WTC11 (cell line): Measurements from ENCODE around the gene USP37. TPM values are rescaled to one million over a fixed set of nuclear protein-coding genes. Genes with fewer than 3 reads are reported as not detected.

Experiments
- ATAC-seq: fragments of 200-7000 bp; cut with Tn5 transposase; 2 replicates; pipeline ENCODE4 v1.10.0; 2021; ENCODE audit warnings: mild to moderate bottlenecking, moderate library complexity
- CTCF ChIA-PET: fragments of 300-600 bp; sonication (Branson Sonifier 250); formaldehyde crosslinking; loops from one replicate; lab custom pipeline; 2021; ENCODE audit warnings: antibody characterized with exemption; lab: Charles Lee
- POLR2A ChIA-PET: fragments of 350-600 bp; sonication (Branson Sonifier 250); formaldehyde crosslinking; loops from one replicate; lab custom pipeline; 2021; ENCODE audit warnings: antibody characterized with exemption; lab: Charles Lee
- DNase-seq: peaks from one replicate; pipeline ENCODE4 v3.0.0; 2021; ENCODE audit warnings: low spot score
- H3K27ac Mint-ChIP-seq: 2 replicates; pipeline ENCODE4 v1.8.0; 2021; ENCODE audit warnings: mixed read lengths
- H3K27me3 Mint-ChIP-seq: 2 replicates; pipeline ENCODE4 v1.8.0; 2021; ENCODE audit warnings: low read depth, mild to moderate bottlenecking, moderate library complexity, mixed read lengths
- H3K36me3 Mint-ChIP-seq: 2 replicates; pipeline ENCODE4 v1.8.0; 2021; ENCODE audit warnings: mixed read lengths
- H3K4me1 Mint-ChIP-seq: 2 replicates; pipeline ENCODE4 v1.8.0; 2022; ENCODE audit warnings: mixed read lengths
- H3K4me3 Mint-ChIP-seq: 2 replicates; pipeline ENCODE4 v1.8.0; 2021; ENCODE audit warnings: mild to moderate bottlenecking, moderate library complexity, mixed read lengths
- H3K9me3 Mint-ChIP-seq: 2 replicates; pipeline ENCODE4 v1.8.0; 2021; ENCODE audit warnings: mixed read lengths
- CREB1 ChIP-seq: sonication (generic); formaldehyde crosslinking; IDR thresholded peaks from 2 replicates; pipeline ENCODE4 v1.8.0; 2023; ENCODE audit warnings: mild to moderate bottlenecking, missing genetic modification reagents
- EMX1 ChIP-seq: fragments of 250-450 bp; sonication (Bioruptor Pico); IDR thresholded peaks from 2 replicates; pipeline ENCODE4 v1.8.0; 2021; ENCODE audit warnings: mild to moderate bottlenecking
- FOXP1 ChIP-seq: sonication (generic); formaldehyde crosslinking; IDR thresholded peaks from 2 replicates; pipeline ENCODE4 v1.8.0; 2022; ENCODE audit warnings: missing genetic modification reagents, mild to moderate bottlenecking, moderate library complexity, borderline replicate concordance
- GRHL2 ChIP-seq: fragments of 250-450 bp; sonication (Bioruptor Pico); IDR thresholded peaks from 2 replicates; pipeline ENCODE4 v1.8.0; 2022; ENCODE audit warnings: mild to moderate bottlenecking, moderate library complexity; ENCODE audit not compliant: insufficient replicate concordance, severe bottlenecking
- GTF2I ChIP-seq: fragments of 250-450 bp; sonication (Bioruptor Pico); conservative IDR thresholded peaks from 2 replicates; pipeline ENCODE4 v1.4.0; 2021; ENCODE audit warnings: mild to moderate bottlenecking
- IRF2 ChIP-seq: sonication (generic); formaldehyde crosslinking; IDR thresholded peaks from 2 replicates; pipeline ENCODE4 v1.8.0; 2022; ENCODE audit warnings: low read depth, missing genetic modification reagents, borderline replicate concordance
- KAT7 ChIP-seq: sonication (generic); formaldehyde crosslinking; IDR thresholded peaks from 2 replicates; pipeline ENCODE4 v1.8.1; 2023; ENCODE audit warnings: missing genetic modification reagents, mild to moderate bottlenecking, borderline replicate concordance
- NR1H2 ChIP-seq: sonication (generic); formaldehyde crosslinking; IDR thresholded peaks from 2 replicates; pipeline ENCODE4 v1.9.0; 2021; ENCODE audit warnings: mild to moderate bottlenecking, moderate library complexity, missing genetic modification reagents
- NR3C1 ChIP-seq: sonication (generic); formaldehyde crosslinking; conservative IDR thresholded peaks from 2 replicates; pipeline ENCODE4 v1.8.1; 2023; ENCODE audit warnings: low read depth, mild to moderate bottlenecking, missing genetic modification reagents
- RORB ChIP-seq: fragments of 250-450 bp; sonication (Bioruptor Pico); IDR thresholded peaks from 2 replicates; pipeline ENCODE4 v1.9.0; 2021; ENCODE audit warnings: mild to moderate bottlenecking
- SP1 ChIP-seq: sonication (generic); formaldehyde crosslinking; conservative IDR thresholded peaks from 2 replicates; pipeline ENCODE4 v1.8.1; 2022; ENCODE audit warnings: missing genetic modification reagents
- ZNF121 ChIP-seq: sonication (generic); formaldehyde crosslinking; IDR thresholded peaks from 2 replicates; pipeline ENCODE4 v1.8.0; 2023; ENCODE audit warnings: missing genetic modification reagents
- ZNF138 ChIP-seq: sonication (generic); formaldehyde crosslinking; conservative IDR thresholded peaks from 2 replicates; pipeline ENCODE4 v1.8.1; 2022; ENCODE audit warnings: mild to moderate bottlenecking, moderate library complexity, missing genetic modification reagents
- total RNA-seq: library from RNA; stranded (reverse); gene quantifications from 3 replicates; pipeline ENCODE4 v1.2.3, GENCODE V29; 2021
- TF ChIP-seq, protein P1 (sequence below): sonication (generic); formaldehyde crosslinking; IDR thresholded peaks from 2 replicates; pipeline ENCODE4 v1.8.1; 2023; ENCODE audit warnings: mild to moderate bottlenecking, missing genetic modification reagents
- TF ChIP-seq, protein P2 (sequence below): sonication (generic); formaldehyde crosslinking; IDR thresholded peaks from 2 replicates; pipeline ENCODE4 v1.8.1; 2023; ENCODE audit warnings: mild to moderate bottlenecking, missing genetic modification reagents, moderate library complexity
- TF ChIP-seq, protein P3 (sequence below): fragments of 250-450 bp; sonication (Bioruptor Pico); IDR thresholded peaks from 2 replicates; pipeline ENCODE4 v1.9.0; 2021; ENCODE audit warnings: mild to moderate bottlenecking, borderline replicate concordance
- TF ChIP-seq, protein P4 (sequence below): fragments of 250-450 bp; sonication (Bioruptor Pico); IDR thresholded peaks from 2 replicates; pipeline ENCODE4 v1.9.0; 2021; ENCODE audit warnings: mild to moderate bottlenecking
- TF ChIP-seq, protein P5 (sequence below): sonication (generic); formaldehyde crosslinking; IDR thresholded peaks from 2 replicates; pipeline ENCODE4 v1.8.0; 2023; ENCODE audit warnings: missing genetic modification reagents
- TF ChIP-seq, protein P6 (sequence below): sonication (generic); formaldehyde crosslinking; conservative IDR thresholded peaks from 2 replicates; pipeline ENCODE4 v1.8.1; 2022; ENCODE audit warnings: mild to moderate bottlenecking, missing genetic modification reagents

USP37 gene
- total RNA-seq, 1 experiment from 2014 or later = 21.6 TPM

DNA sequence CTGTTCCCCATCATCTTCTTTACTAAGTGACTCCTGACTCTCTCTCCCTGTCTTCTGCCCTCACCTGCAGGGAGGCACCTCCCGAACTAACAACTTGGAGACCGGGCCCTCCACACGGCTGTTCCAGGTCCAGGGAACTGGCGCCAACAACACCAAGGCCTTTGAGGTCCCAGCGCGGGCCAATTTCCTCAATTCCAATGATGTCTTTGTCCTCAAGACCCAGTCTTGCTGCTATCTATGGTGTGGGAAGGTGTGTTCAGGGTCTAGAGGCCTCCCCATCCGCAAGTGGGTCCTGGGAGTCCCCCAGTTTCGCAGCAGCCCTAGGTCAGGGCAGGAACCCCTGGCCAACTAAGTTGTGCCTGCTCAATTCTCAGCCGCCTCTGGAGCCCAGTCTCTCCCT is 133.7 kb downstream of the USP37 start:
- H3K27me3 Mint-ChIP-seq = no peaks in the 10 kb centered on the region

More for the DNA sequence above, 133.7 kb downstream of the USP37 start:
- Mint-ChIP-seq H3K4me3 (no peak overlapping the region), H3K4me1 (no peaks in the 10 kb centered on the region), H3K27ac (no peak overlapping the region), H3K9me3 (no peaks in the 10 kb centered on the region), H3K36me3 (no peaks in the 10 kb centered on the region)
- DNase-seq = no peak
- CTCF ChIA-PET = no interaction called here
- no peak for ATAC-seq
- TF ChIP-seq, protein P1, sequence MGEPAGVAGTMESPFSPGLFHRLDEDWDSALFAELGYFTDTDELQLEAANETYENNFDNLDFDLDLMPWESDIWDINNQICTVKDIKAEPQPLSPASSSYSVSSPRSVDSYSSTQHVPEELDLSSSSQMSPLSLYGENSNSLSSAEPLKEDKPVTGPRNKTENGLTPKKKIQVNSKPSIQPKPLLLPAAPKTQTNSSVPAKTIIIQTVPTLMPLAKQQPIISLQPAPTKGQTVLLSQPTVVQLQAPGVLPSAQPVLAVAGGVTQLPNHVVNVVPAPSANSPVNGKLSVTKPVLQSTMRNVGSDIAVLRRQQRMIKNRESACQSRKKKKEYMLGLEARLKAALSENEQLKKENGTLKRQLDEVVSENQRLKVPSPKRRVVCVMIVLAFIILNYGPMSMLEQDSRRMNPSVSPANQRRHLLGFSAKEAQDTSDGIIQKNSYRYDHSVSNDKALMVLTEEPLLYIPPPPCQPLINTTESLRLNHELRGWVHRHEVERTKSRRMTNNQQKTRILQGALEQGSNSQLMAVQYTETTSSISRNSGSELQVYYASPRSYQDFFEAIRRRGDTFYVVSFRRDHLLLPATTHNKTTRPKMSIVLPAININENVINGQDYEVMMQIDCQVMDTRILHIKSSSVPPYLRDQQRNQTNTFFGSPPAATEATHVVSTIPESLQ = no peak
- TF ChIP-seq, protein P2, sequence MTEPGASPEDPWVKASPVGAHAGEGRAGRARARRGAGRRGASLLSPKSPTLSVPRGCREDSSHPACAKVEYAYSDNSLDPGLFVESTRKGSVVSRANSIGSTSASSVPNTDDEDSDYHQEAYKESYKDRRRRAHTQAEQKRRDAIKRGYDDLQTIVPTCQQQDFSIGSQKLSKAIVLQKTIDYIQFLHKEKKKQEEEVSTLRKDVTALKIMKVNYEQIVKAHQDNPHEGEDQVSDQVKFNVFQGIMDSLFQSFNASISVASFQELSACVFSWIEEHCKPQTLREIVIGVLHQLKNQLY (CRISPR knock-in tag) = no peak
- TF ChIP-seq IRF2 (CRISPR knock-in tag) = no peak
- TF ChIP-seq, protein P3, sequence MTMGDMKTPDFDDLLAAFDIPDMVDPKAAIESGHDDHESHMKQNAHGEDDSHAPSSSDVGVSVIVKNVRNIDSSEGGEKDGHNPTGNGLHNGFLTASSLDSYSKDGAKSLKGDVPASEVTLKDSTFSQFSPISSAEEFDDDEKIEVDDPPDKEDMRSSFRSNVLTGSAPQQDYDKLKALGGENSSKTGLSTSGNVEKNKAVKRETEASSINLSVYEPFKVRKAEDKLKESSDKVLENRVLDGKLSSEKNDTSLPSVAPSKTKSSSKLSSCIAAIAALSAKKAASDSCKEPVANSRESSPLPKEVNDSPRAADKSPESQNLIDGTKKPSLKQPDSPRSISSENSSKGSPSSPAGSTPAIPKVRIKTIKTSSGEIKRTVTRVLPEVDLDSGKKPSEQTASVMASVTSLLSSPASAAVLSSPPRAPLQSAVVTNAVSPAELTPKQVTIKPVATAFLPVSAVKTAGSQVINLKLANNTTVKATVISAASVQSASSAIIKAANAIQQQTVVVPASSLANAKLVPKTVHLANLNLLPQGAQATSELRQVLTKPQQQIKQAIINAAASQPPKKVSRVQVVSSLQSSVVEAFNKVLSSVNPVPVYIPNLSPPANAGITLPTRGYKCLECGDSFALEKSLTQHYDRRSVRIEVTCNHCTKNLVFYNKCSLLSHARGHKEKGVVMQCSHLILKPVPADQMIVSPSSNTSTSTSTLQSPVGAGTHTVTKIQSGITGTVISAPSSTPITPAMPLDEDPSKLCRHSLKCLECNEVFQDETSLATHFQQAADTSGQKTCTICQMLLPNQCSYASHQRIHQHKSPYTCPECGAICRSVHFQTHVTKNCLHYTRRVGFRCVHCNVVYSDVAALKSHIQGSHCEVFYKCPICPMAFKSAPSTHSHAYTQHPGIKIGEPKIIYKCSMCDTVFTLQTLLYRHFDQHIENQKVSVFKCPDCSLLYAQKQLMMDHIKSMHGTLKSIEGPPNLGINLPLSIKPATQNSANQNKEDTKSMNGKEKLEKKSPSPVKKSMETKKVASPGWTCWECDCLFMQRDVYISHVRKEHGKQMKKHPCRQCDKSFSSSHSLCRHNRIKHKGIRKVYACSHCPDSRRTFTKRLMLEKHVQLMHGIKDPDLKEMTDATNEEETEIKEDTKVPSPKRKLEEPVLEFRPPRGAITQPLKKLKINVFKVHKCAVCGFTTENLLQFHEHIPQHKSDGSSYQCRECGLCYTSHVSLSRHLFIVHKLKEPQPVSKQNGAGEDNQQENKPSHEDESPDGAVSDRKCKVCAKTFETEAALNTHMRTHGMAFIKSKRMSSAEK (CRISPR knock-in tag) = no peak
- TF ChIP-seq SP1 (CRISPR knock-in tag) = no peak
- TF ChIP-seq EMX1 (CRISPR knock-in tag) = no peak
- no peak for TF ChIP-seq NR3C1 (CRISPR knock-in tag)
- TF ChIP-seq, protein P4, sequence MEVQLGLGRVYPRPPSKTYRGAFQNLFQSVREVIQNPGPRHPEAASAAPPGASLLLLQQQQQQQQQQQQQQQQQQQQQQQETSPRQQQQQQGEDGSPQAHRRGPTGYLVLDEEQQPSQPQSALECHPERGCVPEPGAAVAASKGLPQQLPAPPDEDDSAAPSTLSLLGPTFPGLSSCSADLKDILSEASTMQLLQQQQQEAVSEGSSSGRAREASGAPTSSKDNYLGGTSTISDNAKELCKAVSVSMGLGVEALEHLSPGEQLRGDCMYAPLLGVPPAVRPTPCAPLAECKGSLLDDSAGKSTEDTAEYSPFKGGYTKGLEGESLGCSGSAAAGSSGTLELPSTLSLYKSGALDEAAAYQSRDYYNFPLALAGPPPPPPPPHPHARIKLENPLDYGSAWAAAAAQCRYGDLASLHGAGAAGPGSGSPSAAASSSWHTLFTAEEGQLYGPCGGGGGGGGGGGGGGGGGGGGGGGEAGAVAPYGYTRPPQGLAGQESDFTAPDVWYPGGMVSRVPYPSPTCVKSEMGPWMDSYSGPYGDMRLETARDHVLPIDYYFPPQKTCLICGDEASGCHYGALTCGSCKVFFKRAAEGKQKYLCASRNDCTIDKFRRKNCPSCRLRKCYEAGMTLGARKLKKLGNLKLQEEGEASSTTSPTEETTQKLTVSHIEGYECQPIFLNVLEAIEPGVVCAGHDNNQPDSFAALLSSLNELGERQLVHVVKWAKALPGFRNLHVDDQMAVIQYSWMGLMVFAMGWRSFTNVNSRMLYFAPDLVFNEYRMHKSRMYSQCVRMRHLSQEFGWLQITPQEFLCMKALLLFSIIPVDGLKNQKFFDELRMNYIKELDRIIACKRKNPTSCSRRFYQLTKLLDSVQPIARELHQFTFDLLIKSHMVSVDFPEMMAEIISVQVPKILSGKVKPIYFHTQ (CRISPR knock-in tag) = no peak
- TF ChIP-seq ZNF121 (CRISPR knock-in tag) = no peak
- no peak for TF ChIP-seq NR1H2 (CRISPR knock-in tag)
- TF ChIP-seq, protein P5, sequence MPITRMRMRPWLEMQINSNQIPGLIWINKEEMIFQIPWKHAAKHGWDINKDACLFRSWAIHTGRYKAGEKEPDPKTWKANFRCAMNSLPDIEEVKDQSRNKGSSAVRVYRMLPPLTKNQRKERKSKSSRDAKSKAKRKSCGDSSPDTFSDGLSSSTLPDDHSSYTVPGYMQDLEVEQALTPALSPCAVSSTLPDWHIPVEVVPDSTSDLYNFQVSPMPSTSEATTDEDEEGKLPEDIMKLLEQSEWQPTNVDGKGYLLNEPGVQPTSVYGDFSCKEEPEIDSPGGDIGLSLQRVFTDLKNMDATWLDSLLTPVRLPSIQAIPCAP (CRISPR knock-in tag) = no peak
- no peak for TF ChIP-seq ZNF138 (CRISPR knock-in tag)
- TF ChIP-seq RORB (CRISPR knock-in tag) = no peak
- no peak for TF ChIP-seq CREB1
- no peak for TF ChIP-seq KAT7 (CRISPR knock-in tag)
- no peak for TF ChIP-seq GRHL2 (CRISPR knock-in tag)
- TF ChIP-seq FOXP1 (CRISPR knock-in tag) = no peak
- TF ChIP-seq, protein P6, sequence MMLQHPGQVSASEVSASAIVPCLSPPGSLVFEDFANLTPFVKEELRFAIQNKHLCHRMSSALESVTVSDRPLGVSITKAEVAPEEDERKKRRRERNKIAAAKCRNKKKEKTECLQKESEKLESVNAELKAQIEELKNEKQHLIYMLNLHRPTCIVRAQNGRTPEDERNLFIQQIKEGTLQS = no peak
- TF ChIP-seq GTF2I (CRISPR knock-in tag) = no peak
- POLR2A ChIA-PET = interaction anchor here (1.1 kb wide), 1 partner anchor 20 kb away, joined by 4 read pairs; no protein-coding TSS in a partner anchor
